ENCODE data around the gene ACHE. TPM values are rescaled to one million over a fixed set of nuclear protein-coding genes. Genes with fewer than 3 reads are reported as not detected.
A peak's percentile ranks its signal among the peaks of the same experiment; 100 is the strongest.

Gene ACHE
- total and polyA plus RNA-seq, 2 of the 13 experiments (the other 11 are each of a cell fraction or from before 2014, with no cell fraction given), result 0.18 to 0.40 TPM

- no peak for TF ChIP-seq RERE (CRISPR knock-in tag; IDR thresholded peaks at IDR 0.05; ENCODE audit: low read depth)
- TF ChIP-seq NFATC3 (CRISPR knock-in tag; IDR thresholded peaks at IDR 0.05), result no peak
- TF ChIP-seq SETDB1 (CRISPR knock-in tag; IDR thresholded peaks at IDR 0.05; ENCODE audit: borderline replicate concordance), result no peak
- TF ChIP-seq ZNF615 (CRISPR knock-in tag; IDR thresholded peaks at IDR 0.05; ENCODE audit: borderline replicate concordance), result no peak
- TF ChIP-seq FOXP1 (IDR thresholded peaks at IDR 0.05), result no peak
- TF ChIP-seq FOXP1 (CRISPR knock-in tag; IDR thresholded peaks at IDR 0.05), result no peak
- no peak for TF ChIP-seq ZSCAN9 (CRISPR knock-in tag; IDR thresholded peaks at IDR 0.05; ENCODE audit: borderline replicate concordance)
- no peak; the same call in 1 of the 2 replicates for TF ChIP-seq PHF8 (CRISPR knock-in tag; IDR thresholded peaks at IDR 0.05)
- no peak for TF ChIP-seq HHEX (CRISPR knock-in tag; IDR thresholded peaks at IDR 0.05)
- no peak for TF ChIP-seq ZNF136 (CRISPR knock-in tag; IDR thresholded peaks at IDR 0.05; ENCODE audit: low read depth)
- TF ChIP-seq ZNF7 (CRISPR knock-in tag; IDR thresholded peaks at IDR 0.05), result no peak
- TF ChIP-seq PATZ1 (CRISPR knock-in tag; IDR thresholded peaks at IDR 0.05), result no peak
- TF ChIP-seq NR2F2 (IDR thresholded peaks at IDR 0.05; ENCODE audit: borderline replicate concordance, low read depth), result no peak
- TF ChIP-seq HNRNPH1 (optimal IDR thresholded peaks at IDR 0.05; ENCODE audit: low read depth, low read length), result no peak
- TF ChIP-seq ZSCAN12 (CRISPR knock-in tag; IDR thresholded peaks at IDR 0.05), result no peak
- TF ChIP-seq FOXK1 (CRISPR knock-in tag; IDR thresholded peaks at IDR 0.05; ENCODE audit: borderline replicate concordance, low read depth), result no peak
- TF ChIP-seq ZNF644 (CRISPR knock-in tag; IDR thresholded peaks at IDR 0.05; ENCODE audit: low read depth), result no peak
- peak; percentile 57; the same call in 1 of the 2 replicates for TF ChIP-seq ATF7 (IDR thresholded peaks at IDR 0.05)
- peak; percentile 65; the same call in 1 of the 2 replicates for TF ChIP-seq ATF7 (CRISPR knock-in tag; IDR thresholded peaks at IDR 0.05)
- no peak for TF ChIP-seq SNAPC5 (CRISPR knock-in tag; IDR thresholded peaks at IDR 0.05; ENCODE audit: borderline replicate concordance)
- TF ChIP-seq ZBTB38 (CRISPR knock-in tag; IDR thresholded peaks at IDR 0.05), result no peak
- TF ChIP-seq SYNCRIP (IDR thresholded peaks at IDR 0.05; ENCODE audit: insufficient read depth, low read depth, low read length), result no peak
- TF ChIP-seq POLR2AphosphoS2 (IDR thresholded peaks at IDR 0.05; ENCODE audit: low read depth, low read length), result no peak
- no peak for TF ChIP-seq SMARCC2 (IDR thresholded peaks at IDR 0.05)
- no peak for TF ChIP-seq HNRNPK (IDR thresholded peaks at IDR 0.05; ENCODE audit: low read depth, low read length, poor library complexity, severe bottlenecking)
Measured at GRCh38 chr7:100895956-100896731, 456 bp upstream of the ACHE start (continued).

Data from HepG2 (cell line).